GM12872 (cell line): ENCODE results near the gene LETM1.

Experiments used
- TF ChIP-seq, protein P1 (sequence below): IDR thresholded peaks from 3 replicates; pipeline ENCODE4 v1.5.1; 2011; ENCODE audit warnings: low read depth, mild to moderate bottlenecking, low read length, moderate library complexity; ENCODE audit not compliant: insufficient read depth

The LETM1 gene

DNA sequence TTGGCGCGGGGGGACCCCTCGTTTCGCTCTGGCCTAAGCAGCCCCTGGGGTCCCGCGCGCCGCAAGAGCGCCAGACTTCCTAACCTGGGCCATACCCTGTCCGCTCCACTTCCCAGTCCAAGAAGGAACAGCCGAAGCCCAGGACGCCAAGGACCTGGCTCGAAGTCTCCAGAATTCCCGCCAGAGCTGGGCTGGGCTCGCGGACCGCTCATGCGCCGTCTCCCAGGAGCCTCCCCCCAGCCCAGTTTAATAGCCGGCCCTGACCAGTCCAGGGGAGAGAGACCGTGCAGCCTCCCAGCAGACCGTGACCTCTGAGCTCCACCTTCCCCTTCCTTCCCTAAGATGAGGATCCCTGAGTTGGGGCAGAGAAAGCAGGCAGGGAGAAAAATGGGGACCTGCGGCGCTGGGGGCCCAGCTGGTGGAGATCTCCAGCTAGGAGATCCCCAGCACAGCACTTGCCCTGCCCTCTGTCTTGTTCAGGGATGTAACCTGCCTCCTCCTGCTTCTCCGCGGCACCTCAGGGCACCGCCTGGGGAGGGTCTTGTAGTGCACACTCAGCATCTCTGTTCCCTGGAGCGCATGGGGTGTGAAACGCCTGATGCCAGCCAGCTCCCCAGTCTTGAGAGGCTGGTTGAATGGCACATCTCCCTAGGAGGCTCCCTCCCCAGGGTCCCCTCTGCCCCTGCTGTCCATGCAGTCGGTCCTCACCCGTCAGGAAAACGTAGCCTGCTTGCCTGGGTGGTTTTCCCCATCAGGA lies 1.2 kb upstream of the LETM1 start:
- TF ChIP-seq, protein P1, sequence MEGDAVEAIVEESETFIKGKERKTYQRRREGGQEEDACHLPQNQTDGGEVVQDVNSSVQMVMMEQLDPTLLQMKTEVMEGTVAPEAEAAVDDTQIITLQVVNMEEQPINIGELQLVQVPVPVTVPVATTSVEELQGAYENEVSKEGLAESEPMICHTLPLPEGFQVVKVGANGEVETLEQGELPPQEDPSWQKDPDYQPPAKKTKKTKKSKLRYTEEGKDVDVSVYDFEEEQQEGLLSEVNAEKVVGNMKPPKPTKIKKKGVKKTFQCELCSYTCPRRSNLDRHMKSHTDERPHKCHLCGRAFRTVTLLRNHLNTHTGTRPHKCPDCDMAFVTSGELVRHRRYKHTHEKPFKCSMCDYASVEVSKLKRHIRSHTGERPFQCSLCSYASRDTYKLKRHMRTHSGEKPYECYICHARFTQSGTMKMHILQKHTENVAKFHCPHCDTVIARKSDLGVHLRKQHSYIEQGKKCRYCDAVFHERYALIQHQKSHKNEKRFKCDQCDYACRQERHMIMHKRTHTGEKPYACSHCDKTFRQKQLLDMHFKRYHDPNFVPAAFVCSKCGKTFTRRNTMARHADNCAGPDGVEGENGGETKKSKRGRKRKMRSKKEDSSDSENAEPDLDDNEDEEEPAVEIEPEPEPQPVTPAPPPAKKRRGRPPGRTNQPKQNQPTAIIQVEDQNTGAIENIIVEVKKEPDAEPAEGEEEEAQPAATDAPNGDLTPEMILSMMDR: no peak

GRCh38 chr4:1855333-1856070 lies 454 bp downstream of the LETM1 start:
- TF ChIP-seq, protein P1: no peak

DNA sequence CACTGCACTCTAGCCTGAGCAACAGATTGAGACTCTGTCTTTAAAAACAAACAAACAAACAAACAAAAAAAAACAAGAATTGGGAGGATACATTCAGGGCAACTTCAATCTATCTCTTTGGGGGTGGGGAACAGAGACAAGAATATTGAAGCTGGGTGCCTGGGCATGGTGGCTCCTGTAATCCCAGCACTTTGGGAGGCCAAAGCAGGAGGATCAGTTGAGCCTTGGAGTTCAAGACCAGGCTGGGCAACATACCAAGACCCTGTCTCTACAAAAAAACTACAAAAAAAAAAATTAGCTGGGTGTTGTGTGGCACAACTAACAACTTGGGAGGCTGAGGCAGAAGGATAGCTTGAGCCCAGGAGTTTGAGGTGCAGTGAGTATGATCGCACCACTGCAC lies 1.2 kb downstream of the LETM1 start:
- TF ChIP-seq, protein P1: no peak

DNA sequence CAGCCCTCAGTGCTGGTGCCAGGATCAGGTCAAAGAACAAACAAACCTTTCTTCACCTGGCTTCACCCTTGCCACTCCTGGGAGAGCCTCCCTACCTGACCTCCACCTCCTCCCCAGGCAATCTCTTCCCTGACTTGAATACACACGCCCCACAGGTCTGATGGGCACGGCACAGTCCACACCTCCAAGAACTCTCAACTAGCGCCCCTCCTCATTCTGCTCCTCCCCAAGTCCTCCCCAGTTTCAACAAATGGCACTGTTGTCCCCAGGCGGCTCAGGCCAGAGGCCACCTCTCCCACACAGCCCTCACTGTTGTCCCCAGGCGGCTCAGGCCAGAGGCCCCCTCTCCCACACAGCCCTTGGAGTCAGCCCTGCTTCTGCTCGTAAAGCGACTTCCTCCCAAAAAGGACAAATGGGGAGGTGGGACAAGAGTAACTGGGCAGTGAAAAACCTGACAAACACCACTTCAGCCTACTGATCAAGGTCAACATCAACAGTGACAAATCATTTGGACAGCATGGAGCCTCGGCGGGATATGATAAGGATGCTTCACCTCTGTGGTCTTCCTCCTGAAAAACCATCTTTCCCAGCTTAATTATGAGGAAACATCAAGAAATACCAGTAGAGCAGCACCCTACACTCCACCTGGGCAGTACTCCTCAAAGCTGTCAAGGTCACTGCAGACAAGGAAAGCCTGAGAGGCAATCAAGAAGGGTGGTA lies 2.9 kb downstream of the LETM1 start:
- TF ChIP-seq, protein P1: no peak

GRCh38 chr4:1851575-1852410 lies 4.2 kb downstream of the LETM1 start:
- TF ChIP-seq, protein P1: no peak

DNA sequence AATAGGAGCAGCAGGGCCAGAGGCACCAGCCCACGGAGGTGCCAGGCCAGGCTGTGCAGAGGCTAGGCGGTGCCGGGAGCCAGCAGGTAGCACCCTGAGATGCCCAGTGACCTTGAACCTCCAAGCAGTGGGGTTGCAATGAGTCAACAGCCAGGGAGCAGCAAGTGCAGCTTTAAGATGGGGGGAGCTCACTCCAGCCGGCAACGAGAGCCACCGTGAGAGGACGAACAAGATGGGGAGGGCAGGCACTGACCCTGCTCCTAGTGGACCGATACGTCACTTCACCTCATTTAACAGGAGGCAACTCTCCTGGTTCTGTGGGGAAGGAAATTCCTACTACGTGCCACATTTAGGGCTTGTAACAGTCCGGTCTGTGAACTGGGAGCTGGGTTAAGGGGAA lies 4.8 kb downstream of the LETM1 start:
- TF ChIP-seq, protein P1: no peak
